Daoy (cell line): ENCODE data around the gene HAPSTR1. TPM values are rescaled to one million over a fixed set of nuclear protein-coding genes. Genes with fewer than 3 reads are reported as not detected.

Source experiments
- DNase-seq: peaks from one replicate; pipeline ENCODE4 v3.0.0-alpha.2; 2015; ENCODE audit warnings: low read depth
- total RNA-seq: library from RNA; depleted of rRNA; stranded (reverse); fragments of >200 nt; shearing (Covaris generic); gene quantifications from 2 replicates; pipeline ENCODE4 v1.2.3, GENCODE V29; 2014

HAPSTR1 gene
- total RNA-seq, 1 experiment from 2014 or later = 29.1 TPM

GRCh38 chr16:9096416-9096952 is 5.0 kb downstream of the HAPSTR1 start:
- DNase-seq = no peak

DNA sequence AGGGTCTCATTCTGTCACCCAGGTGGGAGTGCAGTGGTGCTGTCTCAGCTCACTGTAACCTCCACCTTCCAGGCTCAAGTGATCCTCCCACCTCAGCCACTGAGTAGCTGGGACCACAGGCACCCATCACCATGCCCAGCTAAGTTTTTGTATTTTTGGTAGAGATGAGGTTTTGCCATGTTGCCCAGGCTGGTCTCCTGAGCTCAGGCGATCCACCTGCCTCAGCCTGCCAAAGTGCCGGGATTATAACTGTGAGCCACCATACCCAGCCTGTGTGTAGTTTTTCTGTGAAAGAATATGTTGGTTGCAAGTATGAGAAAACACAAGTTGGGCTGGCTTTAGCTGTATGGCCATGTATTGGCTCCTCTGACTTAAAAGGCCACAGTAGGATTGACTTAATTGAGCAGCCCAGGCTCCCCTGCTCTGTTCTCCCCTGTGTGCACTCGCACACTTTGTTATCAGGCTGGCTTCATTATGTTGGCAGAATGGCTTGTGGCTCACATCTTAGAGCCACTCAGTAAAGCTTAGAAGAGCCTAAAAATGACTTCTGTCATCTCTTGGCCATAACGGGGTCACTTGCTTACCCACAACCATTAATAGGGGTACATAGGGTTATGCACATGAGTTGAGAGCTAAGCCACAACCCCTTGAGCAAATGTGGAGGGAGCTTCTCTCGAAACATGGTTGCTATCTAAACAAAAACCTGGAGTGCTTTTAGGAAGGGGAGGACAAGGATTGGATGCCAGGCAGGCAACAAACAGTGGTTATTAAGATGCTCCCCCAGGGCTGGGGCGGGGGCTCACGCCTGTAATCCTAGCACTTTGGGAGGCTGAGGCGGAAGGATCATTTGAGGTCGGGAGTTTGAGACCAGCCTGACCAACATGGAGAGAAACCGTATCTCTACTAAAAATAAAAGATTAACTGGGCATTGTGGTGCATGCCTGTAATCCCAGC is 6.1 kb downstream of the HAPSTR1 start:
- no peak for DNase-seq

DNA sequence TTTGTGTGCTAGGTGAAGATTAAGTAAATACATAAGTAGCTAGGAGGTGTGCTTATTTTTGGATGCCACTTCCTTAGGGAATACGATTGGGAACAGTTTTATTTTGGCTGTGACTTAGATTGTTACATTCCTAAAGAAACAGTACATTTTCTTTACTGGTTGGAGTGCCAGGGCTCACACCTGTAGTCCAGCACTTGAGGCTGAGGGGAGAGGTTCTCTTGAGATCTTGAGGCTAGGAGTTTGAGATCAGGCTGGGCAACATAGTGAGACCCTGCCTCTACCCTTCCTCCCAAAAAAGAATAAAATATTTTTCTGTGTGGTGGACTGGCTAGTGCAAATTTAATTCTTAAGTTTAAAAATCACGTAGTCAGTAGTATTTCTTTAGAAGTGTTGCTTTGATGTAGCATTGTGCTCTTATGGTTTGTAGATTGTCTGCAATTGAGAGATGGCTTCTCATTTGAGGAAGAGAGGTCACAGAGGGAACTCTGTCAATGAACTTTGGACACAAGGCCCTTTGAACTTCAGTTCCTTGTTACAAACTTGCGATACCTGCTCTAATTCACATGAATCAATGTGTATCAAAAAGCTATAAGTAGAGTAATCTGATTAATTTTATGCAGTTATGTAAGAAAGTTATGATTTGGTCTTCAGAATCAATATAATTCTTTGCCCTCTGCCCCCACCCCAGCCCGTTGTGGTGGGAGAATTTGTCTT is 7.1 kb downstream of the HAPSTR1 start:
- DNase-seq = no peak

- peak; percentile 27 for DNase-seq
These were observed 7.7 kb downstream of the HAPSTR1 start for GRCh38 chr16:9099131-9099625.

DNA sequence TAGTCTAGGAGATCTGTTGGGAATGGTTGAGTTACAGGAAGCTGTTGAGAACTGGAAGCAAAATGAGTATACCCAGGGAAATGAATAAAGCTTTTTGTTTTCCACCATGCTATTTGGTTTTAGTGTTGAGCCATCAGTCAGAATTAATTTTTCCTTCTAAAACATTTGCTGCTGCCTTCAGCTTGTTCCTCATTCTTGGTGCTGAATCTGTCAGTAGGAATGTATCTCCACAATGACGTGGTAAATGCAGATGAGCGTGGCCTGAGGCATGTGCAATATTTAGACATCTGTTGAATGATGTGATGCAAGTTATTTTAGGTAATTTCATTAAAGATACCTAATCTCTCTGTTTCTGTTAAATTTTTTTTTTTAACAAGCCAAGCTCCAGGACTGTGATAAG is 10.9 kb downstream of the HAPSTR1 start:
- DNase-seq = peak; percentile 15

DNA sequence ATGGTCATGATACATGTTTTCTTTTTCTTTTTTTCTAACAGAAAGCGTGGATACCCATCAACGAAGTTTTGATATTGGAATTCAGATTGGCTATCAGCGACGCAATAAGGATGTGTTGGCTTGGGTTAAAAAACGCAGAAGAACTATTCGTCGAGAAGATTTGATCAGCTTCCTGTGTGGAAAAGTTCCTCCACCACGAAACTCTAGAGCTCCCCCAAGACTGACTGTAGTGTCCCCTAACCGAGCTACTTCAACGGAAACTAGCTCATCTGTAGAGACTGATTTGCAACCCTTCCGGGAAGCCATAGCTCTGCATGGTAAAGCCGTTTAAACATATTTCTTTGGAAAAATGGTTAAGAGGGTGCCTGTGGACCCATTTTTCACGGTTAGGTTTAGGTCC is 11.5 kb downstream of the HAPSTR1 start:
- no peak for DNase-seq

DNA sequence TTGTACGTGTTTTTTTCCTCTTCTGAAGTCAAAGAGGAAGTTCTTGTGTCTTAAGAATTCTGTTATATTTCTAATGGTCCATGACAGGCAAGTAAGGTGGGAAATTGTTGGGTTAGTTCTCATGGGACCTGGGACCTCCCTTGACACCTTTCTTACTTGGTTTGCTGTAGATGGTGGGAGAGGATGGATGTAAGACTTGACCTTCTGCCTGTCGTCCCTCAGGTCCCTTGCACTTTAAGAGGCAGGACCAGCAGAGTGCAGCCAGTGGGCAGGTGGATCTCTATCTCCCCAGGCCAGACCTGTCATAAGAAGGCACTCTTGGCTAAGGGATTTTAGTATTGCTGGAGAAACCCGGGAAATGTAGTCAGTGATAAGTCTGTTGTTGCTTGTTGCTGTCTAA is 12.1 kb downstream of the HAPSTR1 start:
- DNase-seq = no peak

- no peak for DNase-seq
These were observed 13.7 kb downstream of the HAPSTR1 start for GRCh38 chr16:9105189-9105588.

- no peak for DNase-seq
These were observed 15.9 kb downstream of the HAPSTR1 start for GRCh38 chr16:9107025-9107970.

DNA sequence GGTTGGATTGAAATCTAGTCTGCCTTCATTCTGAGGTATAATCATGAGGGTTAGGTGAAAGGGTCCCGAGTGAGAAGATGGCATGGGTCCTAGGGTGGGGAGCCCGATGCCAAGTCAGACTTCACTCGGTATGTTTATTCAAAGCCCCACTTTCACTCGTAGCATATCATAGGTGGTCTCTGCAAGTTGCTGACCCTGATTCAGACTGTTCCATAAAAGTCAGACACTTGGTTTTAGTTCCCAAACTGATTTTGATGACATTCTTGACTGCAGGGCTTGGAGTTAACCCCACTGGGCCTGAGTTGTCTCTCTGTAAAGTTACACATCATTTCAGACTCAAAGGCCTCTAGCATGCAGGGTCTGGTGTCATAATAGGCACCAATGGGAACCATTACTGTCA is 17.8 kb downstream of the HAPSTR1 start:
- no peak for DNase-seq

DNA sequence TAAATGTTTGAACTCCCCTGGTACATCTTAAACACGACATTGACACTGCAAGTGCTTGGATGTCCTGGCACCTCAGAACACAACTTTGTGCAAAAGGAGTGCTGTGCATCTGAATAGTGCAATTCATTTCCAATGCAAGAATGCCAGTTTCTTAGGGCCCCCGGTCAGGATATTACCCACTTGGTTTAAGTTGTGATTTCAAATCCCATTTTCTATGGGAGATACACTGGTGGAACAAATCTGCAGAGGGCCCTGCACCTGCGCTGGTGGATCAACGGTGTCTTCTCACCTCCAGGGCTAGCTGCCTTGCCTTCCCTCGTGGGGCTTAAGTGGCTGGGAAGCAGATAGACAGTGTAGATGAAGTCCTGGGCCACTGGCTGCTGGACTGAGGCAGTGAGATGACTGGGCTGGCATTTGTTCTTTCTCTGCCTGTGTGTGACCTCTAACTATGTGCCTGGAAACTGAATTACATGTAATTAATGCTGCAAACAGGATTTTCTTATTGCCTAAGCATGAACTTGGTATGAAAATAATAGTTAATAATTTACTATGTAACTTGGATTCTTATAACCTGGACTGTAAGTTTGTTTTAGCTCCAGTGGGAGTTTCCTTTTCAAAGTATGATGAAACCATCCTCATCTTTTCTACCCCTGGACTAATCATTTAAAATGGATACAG is 20.9 kb downstream of the HAPSTR1 start:
- DNase-seq = no peak

- DNase-seq = no peak
These were observed 21.4 kb downstream of the HAPSTR1 start for GRCh38 chr16:9112844-9113186.

GRCh38 chr16:9113707-9114106 is 22.3 kb downstream of the HAPSTR1 start:
- DNase-seq = no peak

GRCh38 chr16:9114112-9114511 is 22.7 kb downstream of the HAPSTR1 start:
- DNase-seq = no peak

GRCh38 chr16:9114842-9115241 is 23.4 kb downstream of the HAPSTR1 start:
- no peak for DNase-seq

GRCh38 chr16:9115277-9115676 is 23.8 kb downstream of the HAPSTR1 start:
- DNase-seq = no peak

GRCh38 chr16:9116141-9116540 is 24.7 kb downstream of the HAPSTR1 start:
- DNase-seq = no peak

- DNase-seq = no peak
These were observed 26.7 kb downstream of the HAPSTR1 start for GRCh38 chr16:9118170-9118569.

GRCh38 chr16:9119795-9120194 is 28.4 kb downstream of the HAPSTR1 start:
- DNase-seq = no peak

- no peak for DNase-seq
These were observed 30.9 kb downstream of the HAPSTR1 start for GRCh38 chr16:9122342-9122741.

GRCh38 chr16:9122969-9123368 is 31.5 kb downstream of the HAPSTR1 start:
- DNase-seq = no peak
